H1 (cell line): Measurements from ENCODE around the gene ARL6IP1. TPM values are rescaled to one million over a fixed set of nuclear protein-coding genes. Genes with fewer than 3 reads are reported as not detected.

Experiments used
- CTCF ChIA-PET: fragments of 300-600 bp; sonication (Branson Sonifier 250); formaldehyde crosslinking; loops from one replicate; lab custom pipeline; 2021; ENCODE audit not compliant: partially characterized antibody; lab: Charles Lee
- POLR2A ChIA-PET: fragments of 300-600 bp; sonication (Branson Sonifier 250); formaldehyde crosslinking; loops from one replicate; lab custom pipeline; 2021; ENCODE audit warnings: inconsistent platforms; ENCODE audit not compliant: partially characterized antibody; lab: Charles Lee
- DNase-seq, 2 experiments: peaks; one replicate each; pipeline versions ENCODE4 v3.0.0 to v3.0.0-alpha.2; 2010 to 2022; ENCODE audit warnings: low spot score in 2 of 2, low read depth in 1 of 2, mixed read lengths in 1 of 2
- FAIRE-seq: peaks from 2 replicates; lab custom pipeline; 2011; peaks lifted over from hg19 to GRCh38; lab: Jason Lieb, UNC
- H2AFZ ChIP-seq: 2 replicates; pipeline ENCODE4 v1.8.1; 2012; ENCODE audit warnings: low read length, inconsistent platforms
- H2AK5ac ChIP-seq: 2 replicates; pipeline ENCODE4 v1.6.1; 2013; ENCODE audit warnings: low read depth, low read length
- H2BK120ac ChIP-seq: replicated peaks from 2 replicates; pipeline ENCODE3; 2013; ENCODE audit warnings: low read depth, low read length, inconsistent platforms
- H2BK12ac ChIP-seq: 2 replicates; pipeline ENCODE4 v1.6.1; 2013; ENCODE audit warnings: low read depth, low read length
- H2BK15ac ChIP-seq: 2 replicates; pipeline ENCODE4 v1.6.1; 2013; ENCODE audit warnings: low read length
- H2BK20ac ChIP-seq: 2 replicates; pipeline ENCODE4 v1.6.1; 2013; ENCODE audit warnings: low read length
- H2BK5ac ChIP-seq: 2 replicates; pipeline ENCODE4 v1.6.1; 2013; ENCODE audit warnings: low read depth, low read length
- H3K14ac ChIP-seq: 2 replicates; pipeline ENCODE4 v1.6.1; 2013; ENCODE audit warnings: inconsistent platforms; ENCODE audit not compliant: insufficient read length
- H3K18ac ChIP-seq: 2 replicates; pipeline ENCODE4 v1.6.1; 2013; ENCODE audit warnings: low read length; ENCODE audit errors: extremely low read depth
- H3K23ac ChIP-seq: 2 replicates; pipeline ENCODE4 v1.6.1; 2013; ENCODE audit warnings: inconsistent platforms; ENCODE audit not compliant: insufficient read length
- H3K23me2 ChIP-seq: 2 replicates; pipeline ENCODE4 v1.6.1; 2013; ENCODE audit warnings: low read depth, low read length
- H3K27ac ChIP-seq: 2 replicates; pipeline ENCODE4 v1.6.1; 2011; ENCODE audit warnings: low read depth, low read length, inconsistent platforms
- H3K27me3 ChIP-seq, 4 experiments: replicated peaks in 1 of 4; 1 replicate in 1 of 4; 2 replicates in 3 of 4; pipeline versions ENCODE4 v1.6.1 to v1.8.1; 2011 to 2013; ENCODE audit warnings: low read length in 3 of 4, mild to moderate bottlenecking in 3 of 4, inconsistent platforms in 2 of 4, mixed read lengths in 2 of 4, moderate library complexity in 1 of 4; ENCODE audit not compliant: control insufficient read depth in 3 of 4, insufficient read depth in 3 of 4; ENCODE audit errors: extremely low read depth in 1 of 4
- H3K36me3 ChIP-seq, 4 experiments: 2 replicates each; pipeline versions ENCODE4 v1.6.1 to v1.8.1; 2011 to 2013; ENCODE audit warnings: mild to moderate bottlenecking in 4 of 4, low read length in 3 of 4, moderate library complexity in 2 of 4, control low read depth in 1 of 4, inconsistent platforms in 1 of 4; ENCODE audit not compliant: insufficient read depth in 4 of 4, control insufficient read depth in 2 of 4
- H3K4ac ChIP-seq: replicated peaks from 2 replicates; pipeline ENCODE3; 2013; ENCODE audit warnings: low read length, low read depth, mixed read lengths, inconsistent platforms; ENCODE audit not compliant: insufficient read length
- H3K4me1 ChIP-seq, 4 experiments: replicated peaks in 1 of 4; 1 replicate in 1 of 4; 2 replicates in 3 of 4; pipeline versions ENCODE4 v1.6.1 to v1.8.1; 2011 to 2013; ENCODE audit warnings: low read length in 3 of 4, inconsistent platforms in 2 of 4, mixed read lengths in 1 of 4; ENCODE audit not compliant: insufficient read depth in 4 of 4, control insufficient read depth in 3 of 4
- H3K4me2 ChIP-seq, 2 experiments: 2 replicates each; pipeline versions ENCODE4 v1.6.1 to v1.8.1; 2011 to 2013; ENCODE audit warnings: low read depth in 2 of 2, low read length in 2 of 2, control low read depth in 1 of 2, inconsistent platforms in 1 of 2, mild to moderate bottlenecking in 1 of 2; ENCODE audit not compliant: insufficient read depth in 1 of 2
- H3K4me3 ChIP-seq, 4 experiments: fragments of 200-600, 300-600 bp in 1 of 4; sonication (generic), shearing (Covaris generic), sonication (Bioruptor Twin) in 1 of 4; 2 replicates each; pipeline versions ENCODE4 v1.5.1 to v1.8.1; 2011 to 2016; ENCODE audit warnings: low read length in 4 of 4, low read depth in 3 of 4, control low read depth in 2 of 4, inconsistent platforms in 2 of 4, mild to moderate bottlenecking in 2 of 4, mixed read lengths in 1 of 4, moderate library complexity in 1 of 4; ENCODE audit not compliant: insufficient read depth in 2 of 4; ENCODE audit errors: extremely low read depth in 1 of 4
- H3K56ac ChIP-seq: replicated peaks from 2 replicates; pipeline ENCODE3; 2013; ENCODE audit warnings: low read depth, mild to moderate bottlenecking, mixed read lengths, low read length, inconsistent platforms; ENCODE audit not compliant: insufficient read length
- H3K79me1 ChIP-seq: 2 replicates; pipeline ENCODE4 v1.6.1; 2013; ENCODE audit warnings: low read depth, low read length, control low read depth
- H3K79me2 ChIP-seq, 2 experiments: 2 replicates each; pipeline versions ENCODE4 v1.6.1 to v1.8.1; 2012 to 2013; ENCODE audit warnings: low read length in 2 of 2, mild to moderate bottlenecking in 2 of 2, inconsistent platforms in 1 of 2; ENCODE audit not compliant: insufficient read depth in 2 of 2, control insufficient read depth in 1 of 2
- H3K9ac ChIP-seq, 4 experiments: replicated peaks in 1 of 4; 1 replicate in 1 of 4; 2 replicates in 3 of 4; pipeline versions ENCODE4 v1.6.1 to v1.8.1; 2011 to 2013; ENCODE audit warnings: low read depth in 3 of 4, low read length in 3 of 4, control low read depth in 2 of 4, mild to moderate bottlenecking in 2 of 4, moderate library complexity in 2 of 4, inconsistent platforms in 1 of 4; ENCODE audit errors: extremely low read depth in 1 of 4
- H3K9me3 ChIP-seq, 2 experiments: 2 replicates each; pipeline versions ENCODE4 v1.6.1 to v1.8.1; 2012 to 2013; ENCODE audit warnings: mild to moderate bottlenecking in 2 of 2, moderate library complexity in 2 of 2, control low read depth in 1 of 2, inconsistent platforms in 1 of 2, low read depth in 1 of 2, low read length in 1 of 2, mixed read lengths in 1 of 2; ENCODE audit not compliant: insufficient read depth in 2 of 2
- H4K20me1 ChIP-seq, 2 experiments: replicated peaks in 1 of 2; 2 replicates each; pipeline versions ENCODE3 to v1.8.1; 2011 to 2013; ENCODE audit warnings: inconsistent platforms in 2 of 2, low read length in 2 of 2, mild to moderate bottlenecking in 1 of 2; ENCODE audit not compliant: insufficient read depth in 2 of 2, control insufficient read depth in 1 of 2
- H4K5ac ChIP-seq: 2 replicates; pipeline ENCODE4 v1.6.1; 2013; ENCODE audit warnings: low read length, low read depth, mixed read lengths, inconsistent platforms; ENCODE audit not compliant: insufficient read length
- H4K8ac ChIP-seq: 2 replicates; pipeline ENCODE4 v1.8.0; 2013; ENCODE audit warnings: mild to moderate bottlenecking, moderate library complexity, low read length, inconsistent platforms; ENCODE audit not compliant: insufficient read depth; ENCODE audit errors: extremely low read depth
- H4K91ac ChIP-seq: replicated peaks from 2 replicates; pipeline ENCODE3; 2013; ENCODE audit warnings: low read length, mixed read lengths, inconsistent platforms; ENCODE audit not compliant: insufficient read length
- ASH2L ChIP-seq: fragments of 200-600, 300-600 bp; sonication (generic); IDR thresholded peaks from one replicate; pipeline ENCODE4 v1.7.1; 2017; ENCODE audit warnings: low read length
- BACH1 ChIP-seq: IDR thresholded peaks from 2 replicates; pipeline ENCODE4 v1.6.1; 2012; ENCODE audit warnings: low read length, improper control_type of control experiment
- BCL11A ChIP-seq, 2 experiments: IDR thresholded peaks; one replicate each; pipeline ENCODE4 v1.6.1; 2011; ENCODE audit warnings: low read depth in 2 of 2, low read length in 2 of 2, mild to moderate bottlenecking in 2 of 2
- CEBPB ChIP-seq: IDR thresholded peaks from 2 replicates; pipeline ENCODE4 v1.6.1; 2012; ENCODE audit warnings: low read depth, low read length
- JUND ChIP-seq: IDR thresholded peaks from 2 replicates; pipeline ENCODE4 v1.6.1; 2011; ENCODE audit warnings: mild to moderate bottlenecking, improper control_type of control experiment, low read length
- RBBP5 ChIP-seq: IDR thresholded peaks from 2 replicates; pipeline ENCODE4 v1.7.1; 2012; ENCODE audit warnings: low read depth, mild to moderate bottlenecking, inconsistent platforms, low read length, moderate library complexity, borderline replicate concordance
- SAP30 ChIP-seq: fragments of 300-600 bp; sonication (generic); IDR thresholded peaks from 2 replicates; pipeline ENCODE4 v1.7.1; 2012; ENCODE audit warnings: low read length, moderate library complexity, mild to moderate bottlenecking, inconsistent platforms; ENCODE audit not compliant: insufficient read depth, insufficient replicate concordance
- SIRT6 ChIP-seq: IDR thresholded peaks from one replicate; pipeline ENCODE4 v1.7.1; 2012; ENCODE audit warnings: low read length, inconsistent platforms
- SUZ12 ChIP-seq: fragments of 200-600 bp; sonication (generic); IDR thresholded peaks from 2 replicates; pipeline ENCODE4 v1.6.1; 2012; ENCODE audit warnings: mild to moderate bottlenecking, inconsistent platforms, low read length, moderate library complexity, mixed read lengths
- TAF1 ChIP-seq: IDR thresholded peaks from 2 replicates; pipeline ENCODE4 v1.6.1; 2011; ENCODE audit warnings: mild to moderate bottlenecking, low read depth, low read length
- WGBS, 2 experiments: shearing (Covaris generic) in 1 of 2; methylation state at CpG; one replicate each; pipeline versions ENCODE4 v1.1.6 to v1.1.7; 2013 to 2015; ENCODE audit warnings: low lambda C conversion rate in 2 of 2, mixed read lengths in 2 of 2, inconsistent platforms in 1 of 2, low coverage in 1 of 2, missing lambda C conversion rate in 1 of 2; ENCODE audit not compliant: insufficient replicate concordance in 2 of 2, insufficient coverage in 1 of 2, insufficient read length in 1 of 2; ENCODE audit errors: extremely low coverage in 1 of 2, missing lambda C conversion rate in 1 of 2; 5-methylcytosine and 5-hydroxymethylcytosine counted together
- polyA plus RNA-seq, 7 experiments: library from polyadenylated mRNA; depleted of rRNA in 3 of 7; stranded (reverse) in 5 of 7; unstranded in 2 of 7; fragments of >200 nt in 5 of 7; fragments of 200-250 nt in 2 of 7; gene quantifications; 1 replicate in 5 of 7; 2 replicates in 1 of 7; 4 replicates in 1 of 7; pipeline versions ENCODE4 v1.2.1 to v1.2.3, GENCODE V29; 2011 to 2013; ENCODE audit warnings: missing spikeins in 2 of 7, mixed read lengths in 2 of 7
- total RNA-seq: library from RNA; stranded (reverse); fragmentation: NEBNext Ultra II Directional; extraction: Animal tissue kit (Norgen Biotek cat#: 25700); gene quantifications from 2 replicates; pipeline ENCODE4 v1.2.1, GENCODE V29; 2021
- TF ChIP-seq, protein P1 (sequence below): IDR thresholded peaks from 2 replicates; pipeline ENCODE4 v1.6.1; 2011; ENCODE audit warnings: low read length, improper control_type of control experiment

The ARL6IP1 gene
- total and polyA plus RNA-seq, 2 of the 8 experiments (the other 6 are each of a cell fraction or from before 2014, with no cell fraction given), result 162 to 170 TPM

DNA sequence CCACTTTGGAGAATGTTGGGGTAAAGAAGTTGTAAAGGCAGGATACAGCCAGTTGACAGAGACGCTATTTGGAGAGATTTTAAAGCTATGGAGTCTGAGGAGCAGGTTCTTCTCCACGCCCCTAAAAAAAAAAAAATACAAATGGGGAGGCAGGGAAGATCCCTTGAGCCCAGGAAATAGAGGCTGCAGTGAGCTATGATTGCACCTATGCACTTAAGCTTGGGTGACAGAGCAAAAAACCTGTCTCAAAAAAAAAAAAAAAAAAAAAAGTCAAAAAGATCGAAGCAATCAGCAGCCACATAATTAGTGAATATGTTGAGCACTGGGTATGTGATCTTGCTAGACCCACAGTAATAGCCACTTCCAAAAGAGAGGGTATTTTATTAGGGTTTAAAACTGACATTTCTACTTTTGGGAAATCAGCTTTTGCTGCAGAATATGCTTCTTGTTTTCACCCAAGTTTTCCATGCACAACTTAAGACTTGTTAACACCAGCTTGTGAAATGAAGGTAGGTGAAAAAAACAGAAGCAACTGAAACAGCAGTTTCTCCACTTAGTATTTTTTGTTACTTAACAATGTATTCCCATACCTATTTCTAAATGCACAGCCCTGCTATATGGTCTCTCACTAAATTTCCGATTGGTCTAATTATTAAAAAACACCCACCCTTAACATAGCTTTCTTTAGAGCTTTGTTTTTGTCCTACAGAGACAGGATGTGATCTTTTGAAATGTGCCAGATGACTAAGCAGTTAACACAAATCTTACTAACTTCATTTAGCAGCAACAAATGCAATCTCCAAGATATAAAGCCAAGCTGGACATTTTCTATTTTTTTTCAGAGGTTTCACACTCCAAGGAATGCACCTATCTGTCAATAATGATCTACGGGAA, 2.5 kb upstream of the ARL6IP1 start:
- H3K36me3 ChIP-seq, result peaks cover under 1 to 17% (median 8%) of the 10 kb centered on the region in 4 experiments
- 0 out of 8 replicates have a peak overlapping the region, but pooled peaks of 1 of the 4 experiments have one; percentile 2 for H3K4me3 ChIP-seq
- H2AK5ac ChIP-seq, result no peak overlapping the region
- H2BK12ac ChIP-seq, result no peak overlapping the region
- CTCF ChIA-PET, result interaction anchor here (1.0 kb wide), 1 partner anchor 17 kb away, joined by 3 read pairs; no protein-coding TSS in a partner anchor
- no peaks in the 10 kb centered on the region; a peak in 1 of 4 replicates for H3K9me3 ChIP-seq
- H2BK20ac ChIP-seq, result no peak overlapping the region
- H3K4ac ChIP-seq, result no peak overlapping the region
- no peak overlapping the region for H2AFZ ChIP-seq
- no peaks in the 10 kb centered on the region; the same call in 1 of the 2 replicates for H3K79me1 ChIP-seq
- peaks cover 1 to 2% of the 10 kb centered on the region in 2 experiments for H4K20me1 ChIP-seq
- H3K23ac ChIP-seq, result no peak overlapping the region
- no peak overlapping the region for H3K56ac ChIP-seq
- no peak overlapping the region for H2BK120ac ChIP-seq
- no peak overlapping the region for H3K4me2 ChIP-seq
- peaks cover 4 to 11% (median 8%) of the 10 kb centered on the region in 4 experiments; a peak in 5 of 7 replicates for H3K4me1 ChIP-seq
- no peak overlapping the region for H3K18ac ChIP-seq
- H4K5ac ChIP-seq, result no peak overlapping the region
- FAIRE-seq (no peak), DNase-seq (no peak)
- H4K91ac ChIP-seq, result no peak overlapping the region
- no peak overlapping the region for H3K14ac ChIP-seq
- peaks cover 16 to 27% of the 10 kb centered on the region in 2 experiments for H3K79me2 ChIP-seq
- H3K27me3 ChIP-seq, result no peaks in the 10 kb centered on the region
- no peak overlapping the region for H2BK15ac ChIP-seq
- H4K8ac ChIP-seq, result no peak overlapping the region
- WGBS, 2 experiments, result 82% methylated on average over 5 of the region's 5 CpGs; no CpG with 5 or more reads in 1 of the 2 experiments
- H3K23me2 ChIP-seq, result peaks cover 3% of the 10 kb centered on the region; the same call in 1 of the 2 replicates
- no peak overlapping the region for H3K27ac ChIP-seq
- H2BK5ac ChIP-seq, result no peak overlapping the region
- POLR2A ChIA-PET, result interaction anchor here (1.8 to 14.8 kb wide), 3 partner anchors 15 to 24 kb away, joined by 4 to 503 read pairs (median 7); partner anchors contain the start of gene RPS15A
- H3K9ac ChIP-seq, result no peak overlapping the region
- no peak for TF ChIP-seq SIRT6
- no peak for TF ChIP-seq TAF1
- TF ChIP-seq, protein P1, sequence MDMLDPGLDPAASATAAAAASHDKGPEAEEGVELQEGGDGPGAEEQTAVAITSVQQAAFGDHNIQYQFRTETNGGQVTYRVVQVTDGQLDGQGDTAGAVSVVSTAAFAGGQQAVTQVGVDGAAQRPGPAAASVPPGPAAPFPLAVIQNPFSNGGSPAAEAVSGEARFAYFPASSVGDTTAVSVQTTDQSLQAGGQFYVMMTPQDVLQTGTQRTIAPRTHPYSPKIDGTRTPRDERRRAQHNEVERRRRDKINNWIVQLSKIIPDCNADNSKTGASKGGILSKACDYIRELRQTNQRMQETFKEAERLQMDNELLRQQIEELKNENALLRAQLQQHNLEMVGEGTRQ, result no peak
- no peak for TF ChIP-seq BACH1
- no peak for TF ChIP-seq SAP30
- TF ChIP-seq BCL11A (IDR thresholded peaks at IDR 0.05; ENCODE audit: low read depth in 2 of 2, low read length in 2 of 2), result no peak
- TF ChIP-seq ASH2L, result no peak
- no peak for TF ChIP-seq CEBPB
- TF ChIP-seq SUZ12, result no peak
- TF ChIP-seq RBBP5, result no peak
- no peak for TF ChIP-seq JUND
